CD14-positive monocyte (primary cell): ENCODE data around the gene SLC6A11. TPM values are rescaled to one million over a fixed set of nuclear protein-coding genes. Genes with fewer than 3 reads are reported as not detected.

Experiments used
- DNase-seq, 3 donors: peaks; one replicate each; pipeline ENCODE4 v3.0.0-alpha.2; 2011 to 2022
- H2AFZ ChIP-seq: 2 replicates; pipeline ENCODE4 v1.6.0; 2012; ENCODE audit warnings: mild to moderate bottlenecking, low read depth, low read length, inconsistent platforms; ENCODE audit not compliant: insufficient read depth, poor library complexity, severe bottlenecking
- H3K27ac ChIP-seq, 2 donors: 1 replicate in 1 of 2; 2 replicates in 1 of 2; pipeline ENCODE4 v1.5.1; 2012 to 2013; ENCODE audit warnings: low read length in 2 of 2, control low read depth in 1 of 2, inconsistent platforms in 1 of 2, low read depth in 1 of 2, mild to moderate bottlenecking in 1 of 2
- H3K27me3 ChIP-seq, 2 donors: one replicate each; pipeline versions ENCODE4 v1.6.0 to v1.6.1; 2011 to 2013; ENCODE audit warnings: low read length in 2 of 2; ENCODE audit not compliant: control insufficient read depth in 2 of 2, insufficient read depth in 2 of 2
- H3K36me3 ChIP-seq, 2 donors: replicated peaks in 1 of 2; 1 replicate in 1 of 2; 2 replicates in 1 of 2; pipeline versions ENCODE4 v1.5.1 to v1.6.1; 2012 to 2013; ENCODE audit warnings: low read length in 2 of 2, control low read depth in 1 of 2, inconsistent platforms in 1 of 2, mild to moderate bottlenecking in 1 of 2; ENCODE audit not compliant: insufficient read depth in 2 of 2, control insufficient read depth in 1 of 2
- H3K4me1 ChIP-seq, 2 donors: 1 replicate in 1 of 2; 2 replicates in 1 of 2; pipeline versions ENCODE4 v1.5.1 to v1.6.1; 2012 to 2013; ENCODE audit warnings: low read length in 2 of 2, control low read depth in 1 of 2, inconsistent platforms in 1 of 2, mild to moderate bottlenecking in 1 of 2, moderate library complexity in 1 of 2; ENCODE audit not compliant: insufficient read depth in 2 of 2, control insufficient read depth in 1 of 2
- H3K4me2 ChIP-seq: replicated peaks from 2 replicates; pipeline ENCODE3; 2012; ENCODE audit warnings: low read length, moderate library complexity, mild to moderate bottlenecking; ENCODE audit not compliant: poor library complexity, severe bottlenecking; ENCODE audit errors: extremely low read depth
- H3K4me3 ChIP-seq, 3 experiments: fragments of 200-600 bp in 1 of 3; sonication (generic) in 1 of 3; replicated peaks in 1 of 3; 1 replicate in 2 of 3; 2 replicates in 1 of 3; pipeline ENCODE4 v1.5.1; 2011 to 2013; ENCODE audit warnings: low read length in 3 of 3, mild to moderate bottlenecking in 3 of 3, control low read depth in 2 of 3, low read depth in 2 of 3, inconsistent platforms in 1 of 3, moderate library complexity in 1 of 3
- H3K79me2 ChIP-seq: 2 replicates; pipeline ENCODE4 v1.6.0; 2012; ENCODE audit warnings: mild to moderate bottlenecking, control low read depth, inconsistent platforms, low read length, moderate library complexity; ENCODE audit not compliant: insufficient read depth
- H3K9ac ChIP-seq: 2 replicates; pipeline ENCODE4 v1.6.0; 2017; ENCODE audit warnings: low read length, mild to moderate bottlenecking; ENCODE audit not compliant: insufficient read depth, poor library complexity, severe bottlenecking
- H3K9me3 ChIP-seq, 2 donors: replicated peaks in 1 of 2; 1 replicate in 1 of 2; 2 replicates in 1 of 2; pipeline versions ENCODE4 v1.5.1 to v1.6.1; 2012 to 2013; ENCODE audit warnings: low read length in 2 of 2, control low read depth in 1 of 2; ENCODE audit not compliant: control insufficient read depth in 1 of 2, insufficient read depth in 1 of 2
- H4K20me1 ChIP-seq: 2 replicates; pipeline ENCODE4 v1.6.0; 2012; ENCODE audit warnings: mild to moderate bottlenecking, low read length, control low read depth, moderate library complexity; ENCODE audit not compliant: insufficient read depth
- H3K27ac Mint-ChIP-seq, 7 donors: one replicate each; pipeline ENCODE4 v1.8.0; 2020; ENCODE audit warnings: mild to moderate bottlenecking in 7 of 7, mixed read lengths in 7 of 7, moderate library complexity in 6 of 7, inconsistent platforms in 2 of 7
- H3K27me3 Mint-ChIP-seq, 3 donors: one replicate each; pipeline ENCODE4 v1.8.0; 2021 to 2022; ENCODE audit warnings: low read depth in 3 of 3, mild to moderate bottlenecking in 3 of 3, mixed read lengths in 3 of 3, moderate library complexity in 3 of 3, inconsistent platforms in 1 of 3
- H3K36me3 Mint-ChIP-seq, 2 donors: one replicate each; pipeline ENCODE4 v1.8.0; 2020; ENCODE audit warnings: mixed read lengths in 2 of 2, inconsistent platforms in 1 of 2, mild to moderate bottlenecking in 1 of 2
- H3K4me1 Mint-ChIP-seq: one replicate; pipeline ENCODE4 v1.8.0; 2020; ENCODE audit warnings: mild to moderate bottlenecking, mixed read lengths
- H3K4me3 Mint-ChIP-seq, 2 donors: one replicate each; pipeline ENCODE4 v1.8.0; 2020; ENCODE audit warnings: mild to moderate bottlenecking in 2 of 2, mixed read lengths in 2 of 2, moderate library complexity in 1 of 2
- H3K9me3 Mint-ChIP-seq, 7 donors: one replicate each; pipeline ENCODE4 v1.8.0; 2020 to 2022; ENCODE audit warnings: mixed read lengths in 7 of 7, mild to moderate bottlenecking in 6 of 7, moderate library complexity in 6 of 7, inconsistent platforms in 2 of 7
- WGBS: methylation state at CpG from one replicate; pipeline ENCODE4 v1.1.5; 2013; ENCODE audit warnings: missing lambda C conversion rate; ENCODE audit not compliant: insufficient coverage; 5-methylcytosine and 5-hydroxymethylcytosine counted together
- intact Hi-C, 2 donors: fragments of 100-400 bp; cut with micrococcal nuclease; formaldehyde crosslinking; loops; one replicate each; pipeline versions ENCODE4 v1.15.0 to v1.15.1; 2023
- polyA plus RNA-seq, 3 donors: library from polyadenylated mRNA; depleted of rRNA in 1 of 3; unstranded in 2 of 3; stranded (reverse) in 1 of 3; fragments of 300-500 nt in 2 of 3; fragments of >200 nt in 1 of 3; fragmentation: Illumina TruSeq in 2 of 3; gene quantifications; 1 replicate in 2 of 3; 2 replicates in 1 of 3; pipeline ENCODE4 v1.2.3, GENCODE V29; 2012 to 2021
- TF ChIP-seq, protein P1 (sequence below): fragments of 200-600 bp; IDR thresholded peaks from one replicate; pipeline ENCODE4 v1.8.0; 2022; ENCODE audit warnings: antibody characterized with exemption, mild to moderate bottlenecking

Gene SLC6A11
- polyA plus RNA-seq, 3 donors, result not detected

DNA sequence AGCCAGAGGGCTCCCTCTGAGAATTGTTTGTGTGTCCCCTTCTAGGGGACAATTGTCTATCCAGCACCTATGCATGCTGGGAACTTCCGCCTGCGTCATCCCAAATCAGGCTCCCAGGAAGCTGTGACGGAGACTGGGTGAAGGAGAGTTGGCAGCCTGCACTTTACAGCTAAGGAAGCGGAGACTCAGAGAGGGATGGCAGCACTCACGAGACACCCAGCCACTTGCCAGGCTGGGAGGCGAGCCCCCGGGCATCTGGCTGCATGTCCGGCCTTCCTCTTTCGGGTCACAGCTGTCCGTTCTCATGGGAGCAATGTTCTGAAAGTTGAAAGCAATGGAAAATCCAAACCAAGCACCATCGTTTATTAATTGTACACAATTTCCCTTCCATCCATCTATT is 45.5 kb upstream of the SLC6A11 start:
- Histone ChIP-seq H3K4me2 (no peak overlapping the region), H3K9me3 (peaks cover 0 to 5% of the 10 kb centered on the region in 2 donors), H3K9ac (no peak overlapping the region), H3K27ac (no peak overlapping the region), H3K79me2 (no peaks in the 10 kb centered on the region), H3K4me3 (no peak overlapping the region), H4K20me1 (no peaks in the 10 kb centered on the region), H3K27me3 (no peaks in the 10 kb centered on the region), H2AFZ (no peak overlapping the region), H3K4me1 (no peaks in the 10 kb centered on the region), H3K36me3 (no peaks in the 10 kb centered on the region)
- peaks cover 5 to 7% (median 5%) of the 10 kb centered on the region in 3 donors for H3K27me3 Mint-ChIP-seq
- no peaks in the 10 kb centered on the region for H3K36me3 Mint-ChIP-seq
- H3K4me3 Mint-ChIP-seq, result no peak overlapping the region
- H3K4me1 Mint-ChIP-seq, result peaks cover 1% of the 10 kb centered on the region
- TF ChIP-seq, protein P1, sequence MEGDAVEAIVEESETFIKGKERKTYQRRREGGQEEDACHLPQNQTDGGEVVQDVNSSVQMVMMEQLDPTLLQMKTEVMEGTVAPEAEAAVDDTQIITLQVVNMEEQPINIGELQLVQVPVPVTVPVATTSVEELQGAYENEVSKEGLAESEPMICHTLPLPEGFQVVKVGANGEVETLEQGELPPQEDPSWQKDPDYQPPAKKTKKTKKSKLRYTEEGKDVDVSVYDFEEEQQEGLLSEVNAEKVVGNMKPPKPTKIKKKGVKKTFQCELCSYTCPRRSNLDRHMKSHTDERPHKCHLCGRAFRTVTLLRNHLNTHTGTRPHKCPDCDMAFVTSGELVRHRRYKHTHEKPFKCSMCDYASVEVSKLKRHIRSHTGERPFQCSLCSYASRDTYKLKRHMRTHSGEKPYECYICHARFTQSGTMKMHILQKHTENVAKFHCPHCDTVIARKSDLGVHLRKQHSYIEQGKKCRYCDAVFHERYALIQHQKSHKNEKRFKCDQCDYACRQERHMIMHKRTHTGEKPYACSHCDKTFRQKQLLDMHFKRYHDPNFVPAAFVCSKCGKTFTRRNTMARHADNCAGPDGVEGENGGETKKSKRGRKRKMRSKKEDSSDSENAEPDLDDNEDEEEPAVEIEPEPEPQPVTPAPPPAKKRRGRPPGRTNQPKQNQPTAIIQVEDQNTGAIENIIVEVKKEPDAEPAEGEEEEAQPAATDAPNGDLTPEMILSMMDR, result no peak
- H3K9me3 Mint-ChIP-seq, result peaks cover 0 to 2% (median 1%) of the 10 kb centered on the region in 7 donors
- intact Hi-C loops, result no loop called here
- no peak overlapping the region for H3K27ac Mint-ChIP-seq
- 92% methylated on average over 9 of the region's 11 CpGs for WGBS
- no peak for DNase-seq

DNA sequence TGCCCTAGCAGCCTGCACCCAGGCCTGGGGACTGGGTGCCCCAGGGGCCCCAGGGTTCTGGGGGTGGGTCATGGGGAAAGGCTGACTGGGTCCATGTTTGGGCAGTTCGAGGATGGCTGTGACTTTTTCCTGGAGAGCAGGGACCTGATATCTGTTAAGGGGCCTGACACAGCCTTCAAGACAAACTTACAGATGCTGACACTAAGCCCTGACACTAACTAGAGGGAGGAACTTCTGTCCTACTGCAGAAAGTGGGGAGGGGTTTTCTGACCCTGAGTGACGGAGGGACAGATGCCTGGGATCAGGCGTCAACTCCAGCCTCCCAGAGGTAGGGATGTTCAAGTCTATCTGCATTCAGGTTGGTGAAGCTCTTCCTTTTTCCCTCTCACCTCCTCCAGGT is 45.0 kb upstream of the SLC6A11 start:
- no peak for DNase-seq
- H3K4me1 Mint-ChIP-seq, result peaks cover 1% of the 10 kb centered on the region
- TF ChIP-seq, protein P1, result no peak
- WGBS, result 100% methylated on average over 1 of the region's 3 CpGs
- H3K4me3 Mint-ChIP-seq, result no peak overlapping the region
- no peak overlapping the region for H3K27ac Mint-ChIP-seq
- H3K9me3 Mint-ChIP-seq, result peaks cover 0 to 2% (median 1%) of the 10 kb centered on the region in 7 donors
- no peak overlapping the region for H3K27ac ChIP-seq
- no peak overlapping the region for H3K4me2 ChIP-seq
- peaks cover 5 to 7% (median 5%) of the 10 kb centered on the region in 3 donors for H3K27me3 Mint-ChIP-seq
- no peak overlapping the region for H3K4me3 ChIP-seq
- intact Hi-C loops, result no loop called here
- H3K27me3 ChIP-seq, result no peaks in the 10 kb centered on the region
- H3K9ac ChIP-seq, result no peak overlapping the region
- no peak overlapping the region for H2AFZ ChIP-seq
- no peaks in the 10 kb centered on the region for H3K36me3 Mint-ChIP-seq
- no peaks in the 10 kb centered on the region for H4K20me1 ChIP-seq
- H3K79me2 ChIP-seq, result no peaks in the 10 kb centered on the region
- H3K36me3 ChIP-seq, result no peaks in the 10 kb centered on the region
- H3K4me1 ChIP-seq, result no peaks in the 10 kb centered on the region
- peaks cover 0 to 5% of the 10 kb centered on the region in 2 donors for H3K9me3 ChIP-seq
